GM23338 (cell line): ENCODE results near the gene MEGF6. TPM values are rescaled to one million over a fixed set of nuclear protein-coding genes. Genes with fewer than 3 reads are reported as not detected.

ENCODE experiments used
- ATAC-seq: fragments of 200-7000 bp; cut with Tn5 transposase; 3 replicates; pipeline ENCODE4 v1.9.1; 2020
- DNase-seq: peaks from one replicate; pipeline ENCODE4 v3.0.0-alpha.2; 2015; ENCODE audit warnings: low spot score
- H2AFZ ChIP-seq: fragments of 200-600 bp; sonication (generic); 2 replicates; pipeline ENCODE4 v1.8.0; 2016; ENCODE audit warnings: antibody characterized with exemption, mild to moderate bottlenecking, moderate library complexity
- H3F3A ChIP-seq: fragments of 200-600 bp; sonication (generic); replicated peaks from 2 replicates; pipeline ENCODE4 v1.8.0; 2017; ENCODE audit warnings: antibody characterized with exemption, mixed run types, low read depth
- H3K27ac ChIP-seq: fragments of 200-600 bp; sonication (generic); 2 replicates; pipeline ENCODE4 v1.6.1; 2016; ENCODE audit warnings: low read depth
- H3K27me3 ChIP-seq: fragments of 200-600 bp; sonication (generic); 2 replicates; pipeline ENCODE4 v1.8.0; 2016; ENCODE audit warnings: mild to moderate bottlenecking, mixed run types, moderate library complexity; ENCODE audit not compliant: insufficient read depth
- H3K36me3 ChIP-seq: fragments of 200-600 bp; sonication (generic); 2 replicates; pipeline ENCODE4 v1.8.0; 2016; ENCODE audit warnings: mild to moderate bottlenecking; ENCODE audit not compliant: insufficient read depth
- H3K4me1 ChIP-seq: fragments of 200-600 bp; sonication (generic); 2 replicates; pipeline ENCODE4 v1.8.0; 2016; ENCODE audit warnings: mild to moderate bottlenecking, moderate library complexity; ENCODE audit not compliant: insufficient read depth
- H3K4me2 ChIP-seq: fragments of 200-600 bp; sonication (generic); 2 replicates; pipeline ENCODE4 v1.7.1; 2017; ENCODE audit warnings: mixed run types
- H3K4me3 ChIP-seq: fragments of 200-600 bp; sonication (generic); 2 replicates; pipeline ENCODE4 v1.6.1; 2016; ENCODE audit warnings: mixed run types
- H3K79me2 ChIP-seq: fragments of 200-600 bp; sonication (generic); replicated peaks from 2 replicates; pipeline ENCODE4 v1.8.0; 2017; ENCODE audit warnings: mild to moderate bottlenecking; ENCODE audit not compliant: insufficient read depth
- H3K9me2 ChIP-seq: fragments of 200-600 bp; sonication (generic); 2 replicates; pipeline ENCODE4 v1.8.0; 2017; ENCODE audit not compliant: insufficient read depth
- H4K20me1 ChIP-seq: fragments of 200-600 bp; sonication (generic); replicated peaks from 2 replicates; pipeline ENCODE4 v1.8.0; 2017; ENCODE audit warnings: mild to moderate bottlenecking; ENCODE audit not compliant: insufficient read depth
- H3K27ac Mint-ChIP-seq: 2 replicates; pipeline ENCODE4 v1.8.0; 2020; ENCODE audit warnings: inconsistent platforms, mild to moderate bottlenecking, moderate library complexity, mixed read lengths
- H3K27me3 Mint-ChIP-seq: 3 replicates; pipeline ENCODE4 v1.8.0; 2022; ENCODE audit warnings: low read depth, mild to moderate bottlenecking, moderate library complexity, mixed read lengths, inconsistent platforms; ENCODE audit not compliant: insufficient read depth, poor library complexity
- H3K36me3 Mint-ChIP-seq: 3 replicates; pipeline ENCODE4 v1.8.0; 2021; ENCODE audit warnings: low read depth, mild to moderate bottlenecking, inconsistent platforms, moderate library complexity, mixed read lengths
- H3K4me1 Mint-ChIP-seq: 3 replicates; pipeline ENCODE4 v1.8.0; 2020; ENCODE audit warnings: mild to moderate bottlenecking, inconsistent platforms, mixed read lengths
- H3K4me3 Mint-ChIP-seq: 3 replicates; pipeline ENCODE4 v1.8.0; 2021; ENCODE audit warnings: moderate library complexity, mild to moderate bottlenecking, inconsistent platforms, mixed read lengths
- H3K9me3 Mint-ChIP-seq: 3 replicates; pipeline ENCODE4 v1.8.0; 2020; ENCODE audit warnings: moderate library complexity, mild to moderate bottlenecking, inconsistent platforms, mixed read lengths
- CTCF ChIP-seq, 2 experiments: fragments of 200-600 bp in 1 of 2; sonication (generic) in 1 of 2; conservative IDR thresholded peaks; 2 replicates each; pipeline versions ENCODE4 v1.5.1 to v1.6.1; 2016 to 2017; ENCODE audit warnings: antibody characterized with exemption in 2 of 2, low read depth in 2 of 2, mild to moderate bottlenecking in 2 of 2, moderate library complexity in 1 of 2
- EZH2 ChIP-seq: fragments of 200-600 bp; sonication (generic); IDR thresholded peaks from one replicate; pipeline ENCODE4 v1.8.0; 2017; ENCODE audit warnings: antibody characterized with exemption, mild to moderate bottlenecking, low read depth; ENCODE audit not compliant: unreplicated experiment
- NANOG ChIP-seq: IDR thresholded peaks from 2 replicates; pipeline ENCODE4 v1.6.1; 2016; ENCODE audit warnings: antibody characterized with exemption, borderline replicate concordance
- POLR2AphosphoS5 ChIP-seq: IDR thresholded peaks from 2 replicates; pipeline ENCODE4 v1.6.1; 2016; ENCODE audit warnings: antibody characterized with exemption, low read depth
- ZNF114 ChIP-seq: fragments of 250-450 bp; sonication (Bioruptor Pico); IDR thresholded peaks from 2 replicates; pipeline ENCODE4 v1.5.0; 2020; ENCODE audit warnings: mild to moderate bottlenecking, moderate library complexity
- ZNF331 ChIP-seq: fragments of 250-450 bp; sonication (Bioruptor Pico); IDR thresholded peaks from 2 replicates; pipeline ENCODE4 v1.5.0; 2020; ENCODE audit warnings: low read depth, mild to moderate bottlenecking, moderate library complexity
- ZNF462 ChIP-seq: fragments of 250-450 bp; sonication (Bioruptor Pico); IDR thresholded peaks from 2 replicates; pipeline ENCODE4 v1.5.0; 2020; ENCODE audit warnings: mild to moderate bottlenecking, moderate library complexity
- polyA plus RNA-seq: library from polyadenylated mRNA; unstranded; fragments of >200 nt; fragmentation: Nextera tagmentation; extraction: Ambion mirVana; gene quantifications from 2 replicates; pipeline ENCODE4 v1.2.1, GENCODE V29; 2016
- total RNA-seq: library from RNA; depleted of rRNA; stranded (reverse); fragments of >200 nt; shearing (Covaris generic); gene quantifications from 2 replicates; pipeline ENCODE4 v1.2.3, GENCODE V29; 2014
- TF ChIP-seq, protein P1 (sequence below): IDR thresholded peaks from 2 replicates; pipeline ENCODE4 v1.6.1; 2016; ENCODE audit warnings: antibody characterized with exemption
- TF ChIP-seq, protein P2 (sequence below): IDR thresholded peaks from one replicate; pipeline ENCODE4 v1.6.1; 2018; ENCODE audit warnings: antibody characterized with exemption; ENCODE audit not compliant: unreplicated experiment

MEGF6 gene
- total and polyA plus RNA-seq, 2 experiments from 2014 or later: 4.0 to 21.4 TPM

DNA sequence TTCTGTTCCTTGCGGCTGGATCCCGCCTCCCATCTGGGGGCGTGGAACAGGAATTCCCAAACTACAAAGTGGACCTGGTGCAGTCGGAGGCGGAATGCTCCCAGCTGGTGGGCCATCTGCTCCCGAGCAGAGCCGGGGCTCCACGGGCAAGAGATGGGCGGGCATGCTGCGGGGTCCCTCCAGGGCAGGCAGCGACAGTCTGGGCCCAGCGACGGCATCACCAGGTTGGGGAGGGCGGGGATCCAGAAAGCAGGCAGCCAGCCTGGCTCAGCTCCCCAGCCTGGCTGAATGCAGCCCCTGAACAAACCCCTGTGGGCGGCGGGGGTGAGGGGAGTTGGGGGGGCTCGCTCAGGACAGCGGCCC, 3.6 kb downstream of the MEGF6 start (continued):
- no peak for TF ChIP-seq ZNF462

DNA sequence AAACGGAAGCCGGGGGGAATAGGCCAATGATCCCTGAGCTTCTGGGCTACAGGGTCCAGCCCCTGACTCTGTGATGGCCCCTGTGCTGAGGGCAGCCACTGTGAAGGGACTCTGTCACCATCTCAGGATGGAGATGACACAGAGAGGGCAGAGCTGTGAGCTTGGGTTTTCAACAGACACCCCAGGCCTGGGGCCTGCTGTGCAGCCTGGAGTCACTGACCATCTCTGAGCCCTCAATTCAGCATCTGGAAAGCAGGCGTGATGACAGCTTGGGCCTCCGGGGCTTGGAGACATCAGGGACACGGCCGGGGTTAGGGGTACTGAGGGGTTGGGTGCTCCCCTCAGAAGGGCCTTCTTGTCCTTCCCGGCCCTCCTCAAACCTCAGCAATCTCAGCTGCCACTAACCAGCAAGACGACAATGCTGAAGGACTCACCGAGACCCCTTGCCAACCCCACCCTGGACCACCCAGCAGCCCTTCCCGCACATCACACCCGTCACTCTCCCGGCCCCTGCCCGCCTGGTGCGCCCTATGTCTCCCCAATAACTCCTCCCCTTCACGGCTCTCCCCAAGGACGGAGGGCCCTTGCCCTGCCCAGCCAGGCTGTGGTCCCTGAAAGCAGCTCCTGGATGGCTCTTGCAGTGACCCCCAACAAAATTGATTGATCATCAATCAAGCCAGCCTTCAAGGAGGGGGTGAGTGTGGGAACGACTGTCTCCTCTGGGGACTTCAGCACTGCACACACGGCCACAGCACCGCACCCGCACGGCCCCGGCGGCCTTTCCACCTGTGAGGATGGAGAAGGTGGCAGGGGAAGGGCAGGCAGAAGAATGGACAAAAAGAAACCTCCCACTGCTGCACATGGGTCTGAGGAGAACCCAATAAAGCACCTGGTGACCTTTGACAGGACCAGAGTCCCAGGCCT, 4.3 kb downstream of the MEGF6 start:
- Histone ChIP-seq H3F3A (no peaks in the 10 kb centered on the region), H3K36me3 (no peaks in the 10 kb centered on the region), H3K4me3 (no peak overlapping the region), H3K9me2 (no peaks in the 10 kb centered on the region), H3K4me1 (peaks cover 2% of the 10 kb centered on the region; the same call in 1 of the 2 replicates), H3K27me3 (peaks cover 2% of the 10 kb centered on the region), H4K20me1 (no peaks in the 10 kb centered on the region; the same call in 1 of the 2 replicates), H3K4me2 (no peak overlapping the region), H3K27ac (no peak overlapping the region), H3K79me2 (0 out of 2 replicates have a peak, but pooled peaks cover 15% of the 10 kb centered on the region), H2AFZ (no peak overlapping the region)
- H3K4me3 Mint-ChIP-seq: no peak overlapping the region
- peaks cover 13% of the 10 kb centered on the region; the same call in 2 of the 3 replicates for H3K4me1 Mint-ChIP-seq
- DNase-seq: no peak
- H3K27me3 Mint-ChIP-seq: peaks cover 11% of the 10 kb centered on the region
- no peak for ATAC-seq
- no peaks in the 10 kb centered on the region for H3K36me3 Mint-ChIP-seq
- H3K27ac Mint-ChIP-seq: no peak overlapping the region
- H3K9me3 Mint-ChIP-seq: no peaks in the 10 kb centered on the region
- TF ChIP-seq CTCF (conservative IDR thresholded peaks at IDR 0.05; ENCODE audit: low read depth in 2 of 2) (no peak), EZH2 (no peak), NANOG (no peak), POLR2AphosphoS5 (no peak), ZNF114 (CRISPR knock-in tag) (no peak), ZNF331 (CRISPR knock-in tag) (no peak)
- TF ChIP-seq, protein P1, sequence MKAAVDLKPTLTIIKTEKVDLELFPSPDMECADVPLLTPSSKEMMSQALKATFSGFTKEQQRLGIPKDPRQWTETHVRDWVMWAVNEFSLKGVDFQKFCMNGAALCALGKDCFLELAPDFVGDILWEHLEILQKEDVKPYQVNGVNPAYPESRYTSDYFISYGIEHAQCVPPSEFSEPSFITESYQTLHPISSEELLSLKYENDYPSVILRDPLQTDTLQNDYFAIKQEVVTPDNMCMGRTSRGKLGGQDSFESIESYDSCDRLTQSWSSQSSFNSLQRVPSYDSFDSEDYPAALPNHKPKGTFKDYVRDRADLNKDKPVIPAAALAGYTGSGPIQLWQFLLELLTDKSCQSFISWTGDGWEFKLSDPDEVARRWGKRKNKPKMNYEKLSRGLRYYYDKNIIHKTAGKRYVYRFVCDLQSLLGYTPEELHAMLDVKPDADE: no peak
- TF ChIP-seq, protein P2, sequence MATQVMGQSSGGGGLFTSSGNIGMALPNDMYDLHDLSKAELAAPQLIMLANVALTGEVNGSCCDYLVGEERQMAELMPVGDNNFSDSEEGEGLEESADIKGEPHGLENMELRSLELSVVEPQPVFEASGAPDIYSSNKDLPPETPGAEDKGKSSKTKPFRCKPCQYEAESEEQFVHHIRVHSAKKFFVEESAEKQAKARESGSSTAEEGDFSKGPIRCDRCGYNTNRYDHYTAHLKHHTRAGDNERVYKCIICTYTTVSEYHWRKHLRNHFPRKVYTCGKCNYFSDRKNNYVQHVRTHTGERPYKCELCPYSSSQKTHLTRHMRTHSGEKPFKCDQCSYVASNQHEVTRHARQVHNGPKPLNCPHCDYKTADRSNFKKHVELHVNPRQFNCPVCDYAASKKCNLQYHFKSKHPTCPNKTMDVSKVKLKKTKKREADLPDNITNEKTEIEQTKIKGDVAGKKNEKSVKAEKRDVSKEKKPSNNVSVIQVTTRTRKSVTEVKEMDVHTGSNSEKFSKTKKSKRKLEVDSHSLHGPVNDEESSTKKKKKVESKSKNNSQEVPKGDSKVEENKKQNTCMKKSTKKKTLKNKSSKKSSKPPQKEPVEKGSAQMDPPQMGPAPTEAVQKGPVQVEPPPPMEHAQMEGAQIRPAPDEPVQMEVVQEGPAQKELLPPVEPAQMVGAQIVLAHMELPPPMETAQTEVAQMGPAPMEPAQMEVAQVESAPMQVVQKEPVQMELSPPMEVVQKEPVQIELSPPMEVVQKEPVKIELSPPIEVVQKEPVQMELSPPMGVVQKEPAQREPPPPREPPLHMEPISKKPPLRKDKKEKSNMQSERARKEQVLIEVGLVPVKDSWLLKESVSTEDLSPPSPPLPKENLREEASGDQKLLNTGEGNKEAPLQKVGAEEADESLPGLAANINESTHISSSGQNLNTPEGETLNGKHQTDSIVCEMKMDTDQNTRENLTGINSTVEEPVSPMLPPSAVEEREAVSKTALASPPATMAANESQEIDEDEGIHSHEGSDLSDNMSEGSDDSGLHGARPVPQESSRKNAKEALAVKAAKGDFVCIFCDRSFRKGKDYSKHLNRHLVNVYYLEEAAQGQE: no peak
